GM21423 (cell line): ENCODE data around the gene DPT.

ENCODE experiments used
- ATAC-seq: cut with Tn5 transposase; IDR thresholded peaks from one replicate; pipeline ENCODE4 v1.9.1; 2021; ENCODE audit warnings: mild to moderate bottlenecking, moderate library complexity; ENCODE audit not compliant: unreplicated experiment

DPT gene

GRCh38 chr1:168706391-168706992 is 22.5 kb downstream of the DPT start:
- no peak for ATAC-seq

GRCh38 chr1:168700575-168701268 is 28.3 kb downstream of the DPT start:
- ATAC-seq = no peak

GRCh38 chr1:168698453-168698852 is 30.6 kb downstream of the DPT start:
- no peak for ATAC-seq

- ATAC-seq = no peak
Measured at GRCh38 chr1:168697356-168698126, 31.5 kb downstream of the DPT start.

- no peak for ATAC-seq
Measured at GRCh38 chr1:168696125-168696760, 32.8 kb downstream of the DPT start.

DNA sequence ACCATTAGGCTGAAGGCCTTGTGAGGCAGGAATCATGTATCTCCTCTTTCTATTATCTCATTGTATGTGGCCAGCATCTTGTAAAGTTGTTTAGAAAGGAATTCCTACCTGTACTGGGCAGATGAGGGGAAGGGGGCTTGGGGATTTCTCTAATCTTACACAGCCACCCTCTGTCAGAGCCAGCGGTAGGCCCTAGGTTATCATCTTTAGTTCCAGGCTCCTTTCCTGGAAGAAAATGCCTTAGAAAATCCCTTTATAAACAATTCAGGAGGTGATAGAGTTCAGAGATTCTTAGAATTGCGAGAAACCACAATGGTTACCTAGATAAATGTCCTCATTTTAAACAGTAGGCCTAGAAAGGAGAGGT is 35.2 kb downstream of the DPT start:
- no peak for ATAC-seq

DNA sequence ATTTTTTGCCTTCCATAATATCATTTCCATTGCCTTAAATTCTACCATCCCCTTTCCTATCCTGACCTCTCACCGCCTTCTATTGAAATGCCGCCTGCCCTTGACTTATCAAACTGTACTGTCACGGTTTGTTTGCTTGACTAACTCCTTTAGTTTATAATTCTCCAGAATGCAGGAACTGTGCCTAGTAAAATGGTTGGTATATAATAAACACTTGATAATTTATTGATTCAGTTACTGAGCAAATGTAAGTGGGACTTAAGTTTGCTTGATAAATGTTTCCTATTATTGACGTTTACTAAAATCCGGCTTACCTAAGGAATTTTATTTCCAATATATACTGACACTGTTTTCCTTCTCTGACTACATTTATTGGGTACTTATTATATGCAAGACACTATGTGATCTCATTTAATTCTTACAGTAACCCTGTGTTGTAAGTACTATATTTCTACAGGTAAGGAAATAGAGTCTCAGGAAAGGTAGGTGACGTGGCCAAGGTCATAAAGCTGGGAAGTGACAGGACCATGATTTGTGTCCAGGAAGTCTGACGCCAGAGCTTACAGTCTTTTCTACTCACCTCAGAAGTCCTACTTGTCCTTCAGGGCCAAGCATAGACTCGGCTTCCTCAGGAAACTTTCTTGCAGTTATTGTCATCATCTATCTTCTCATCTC is 35.7 kb downstream of the DPT start:
- ATAC-seq = no peak

- no peak for ATAC-seq
Measured at GRCh38 chr1:168692472-168692871, 36.5 kb downstream of the DPT start.

DNA sequence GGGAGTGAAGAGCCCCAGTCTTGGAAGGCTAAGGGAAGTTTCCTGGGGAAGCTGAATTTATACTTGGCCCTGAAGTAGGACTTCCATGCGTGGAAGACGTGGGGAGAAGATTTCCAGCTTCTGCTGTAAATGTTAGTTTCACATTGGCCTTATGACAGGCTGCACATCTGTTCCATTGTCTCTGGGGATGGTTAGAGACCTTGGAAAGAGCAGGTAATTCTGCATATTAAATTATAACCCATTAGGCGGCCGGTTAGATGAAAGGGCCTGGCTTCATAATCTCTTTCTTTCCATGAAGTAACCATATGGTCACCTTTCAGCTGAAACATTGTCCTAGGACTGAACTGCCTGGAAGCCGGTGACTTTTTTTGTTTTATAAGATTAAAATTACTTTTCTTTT is 37.5 kb downstream of the DPT start:
- ATAC-seq = no peak

DNA sequence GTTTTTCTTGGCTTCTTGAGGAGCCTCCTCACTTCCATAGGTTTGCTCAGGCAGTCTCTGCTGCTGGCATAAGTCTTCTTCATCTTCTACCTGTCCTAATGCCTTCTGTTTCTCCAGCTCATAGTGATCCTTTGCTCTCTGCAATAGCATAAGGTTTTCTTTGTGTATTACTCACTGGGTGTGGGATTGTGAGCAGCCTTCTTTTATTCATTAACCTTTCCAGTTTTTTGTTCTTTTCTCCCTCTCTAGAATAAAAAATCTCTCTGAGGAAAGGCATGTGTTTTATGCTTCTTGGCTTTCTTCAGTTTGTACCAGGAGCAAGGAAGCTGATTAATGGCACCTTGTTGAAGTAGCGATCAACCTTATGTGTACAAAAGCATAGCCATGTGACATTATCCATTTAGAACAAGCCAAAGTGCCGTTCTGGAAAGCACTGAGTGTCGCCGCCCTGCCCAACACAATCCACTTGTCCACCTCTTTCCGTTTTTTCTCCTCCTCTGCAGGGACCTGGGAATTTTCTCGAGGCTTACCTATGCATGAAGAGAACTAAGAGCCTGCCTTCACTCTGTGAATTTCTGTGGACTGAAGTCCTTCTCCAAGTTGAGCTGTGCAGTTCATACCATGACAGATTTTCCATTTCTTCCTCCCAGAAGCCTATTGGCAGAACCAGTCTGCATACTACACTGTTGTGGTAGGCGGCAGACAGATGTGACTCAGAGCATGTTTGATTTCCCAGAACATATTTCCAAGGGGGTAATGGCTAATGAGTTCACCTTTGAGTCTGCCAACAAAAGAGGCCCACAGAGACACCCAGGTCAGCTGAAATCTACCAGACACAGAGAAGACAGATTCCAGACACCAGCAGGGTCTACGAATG is 39.0 kb downstream of the DPT start:
- no peak for ATAC-seq

DNA sequence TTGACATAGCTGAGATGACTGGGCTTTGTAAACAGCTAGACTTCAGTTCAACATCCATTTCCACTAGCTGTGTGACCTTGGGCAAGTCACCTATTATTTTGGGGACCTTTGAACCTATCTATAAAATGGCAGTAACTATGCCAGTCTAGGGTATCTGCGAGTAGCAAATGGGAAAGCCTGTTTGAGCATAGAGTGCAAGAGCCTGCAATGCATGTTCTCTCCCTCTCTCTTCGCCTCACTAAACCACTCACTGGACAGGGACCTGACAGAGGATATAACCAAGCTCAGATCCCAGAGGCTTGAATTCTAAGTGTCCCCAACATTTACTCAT is 39.7 kb downstream of the DPT start:
- ATAC-seq = no peak

GRCh38 chr1:168688644-168689326 is 40.2 kb downstream of the DPT start:
- no peak for ATAC-seq

GRCh38 chr1:168687816-168688215 is 41.2 kb downstream of the DPT start:
- no peak for ATAC-seq

DNA sequence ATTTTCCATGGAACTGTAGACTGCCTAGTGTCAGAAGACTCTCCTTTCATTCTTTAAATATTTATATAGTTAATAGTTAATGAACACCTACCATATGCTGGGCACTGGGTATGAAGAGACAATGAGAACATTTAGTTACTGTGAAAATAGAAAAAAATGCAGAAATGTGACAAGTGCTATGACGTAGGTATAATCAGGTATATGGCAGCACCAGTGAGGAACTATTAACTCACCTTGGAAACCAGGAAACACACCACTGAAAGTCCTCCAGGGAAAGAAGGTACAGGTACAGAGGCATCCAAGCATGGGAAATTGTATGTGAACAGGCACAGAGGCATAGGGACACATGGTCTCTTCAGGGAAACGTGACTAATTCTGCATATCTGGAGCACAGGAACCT is 42.3 kb downstream of the DPT start:
- no peak for ATAC-seq

- ATAC-seq = no peak
Measured at GRCh38 chr1:168683871-168684270, 45.1 kb downstream of the DPT start.

DNA sequence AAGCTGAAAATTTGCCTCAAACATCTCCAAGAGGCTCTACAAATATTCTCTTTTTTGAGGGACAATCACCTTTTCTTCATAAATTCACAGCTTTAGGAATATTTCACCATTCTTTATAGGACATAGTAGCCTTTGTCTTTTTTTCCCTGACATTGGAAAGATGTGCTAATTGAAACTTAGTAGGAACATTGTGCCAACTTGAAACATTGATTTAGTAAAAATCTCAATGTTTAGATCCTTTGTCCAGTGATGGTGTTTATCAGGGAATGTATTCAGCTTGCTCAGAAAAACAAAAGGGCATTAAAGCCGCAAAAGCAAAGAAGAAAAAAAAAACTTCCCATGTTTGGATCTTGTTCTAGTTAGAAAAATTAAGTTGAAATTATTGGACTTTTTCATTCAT is 52.1 kb downstream of the DPT start:
- ATAC-seq = no peak

DNA sequence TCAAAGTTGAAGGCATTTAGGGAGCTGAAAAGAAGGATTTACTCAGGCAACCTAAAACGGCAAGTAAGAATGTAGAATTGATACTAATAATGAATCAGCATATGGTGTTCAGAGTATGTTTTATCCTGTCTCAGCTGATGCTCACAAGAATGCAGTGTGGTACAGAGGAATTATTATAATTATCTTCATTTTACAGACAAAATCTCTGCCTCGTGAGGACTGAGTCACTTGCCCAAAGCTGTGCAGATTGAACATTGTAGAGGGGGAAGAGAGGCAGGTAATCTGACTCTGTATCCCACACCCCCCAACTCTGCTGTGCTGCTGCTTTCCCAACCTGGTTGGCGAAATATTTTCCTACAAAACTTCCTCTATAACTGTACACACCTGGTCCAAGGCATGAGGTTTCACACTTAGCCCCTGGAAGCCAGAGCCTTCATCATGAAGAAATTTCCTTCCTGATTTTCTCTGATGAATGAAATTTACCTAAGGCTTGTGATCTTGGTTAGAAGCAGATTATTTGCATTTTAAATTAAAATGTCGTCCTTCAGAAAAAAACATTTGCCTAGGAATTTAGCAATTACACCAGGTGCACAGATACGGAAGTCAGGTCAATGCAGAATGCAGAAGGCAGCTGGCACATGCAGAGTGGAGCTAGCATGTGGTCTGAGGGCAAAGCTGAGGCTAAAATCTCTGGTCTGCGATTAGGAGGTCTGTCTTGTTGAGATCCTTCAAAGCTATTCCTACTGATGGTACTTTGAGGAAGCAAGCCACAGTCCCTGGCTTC is 52.8 kb downstream of the DPT start:
- no peak for ATAC-seq

DNA sequence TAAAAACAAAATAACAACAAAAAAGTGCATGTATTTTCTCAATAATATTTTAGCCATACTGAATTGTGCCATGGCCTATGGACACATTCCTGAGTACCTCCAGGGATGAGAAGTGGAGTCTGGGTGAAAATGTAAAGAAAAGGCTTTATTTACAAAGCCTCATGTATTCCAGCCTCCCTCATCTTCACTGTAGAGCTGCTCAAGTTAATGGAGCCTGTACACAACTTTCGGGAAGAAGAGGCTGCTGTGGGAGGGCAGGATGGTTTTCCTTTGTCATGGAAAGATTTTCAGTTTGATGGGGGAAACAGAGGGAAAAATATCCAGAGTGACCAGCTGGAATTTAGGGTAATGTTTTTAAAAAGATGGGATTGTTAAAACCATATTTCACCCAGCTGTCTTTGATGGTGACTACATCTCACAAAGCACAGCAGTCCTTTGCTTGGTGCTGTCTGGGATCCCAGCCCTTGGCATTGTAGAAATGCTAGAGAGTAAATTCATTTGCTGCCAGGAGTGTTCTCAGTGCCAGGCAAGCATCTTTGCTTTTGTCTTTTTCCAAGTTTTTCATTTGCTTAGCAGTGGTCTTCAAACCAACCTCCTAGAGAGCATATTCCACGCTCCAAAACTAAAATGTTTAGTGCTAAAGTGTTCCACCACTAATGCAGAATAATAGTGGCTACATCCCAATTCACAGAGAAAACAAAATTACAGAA is 54.9 kb downstream of the DPT start:
- ATAC-seq = no peak
